Parathyroid adenoma (tissue), 2 donors: ENCODE measurements around the gene ARHGAP26.
"Not testable (repeated sequence)": the region's sequence is repeated elsewhere in the genome, so short reads cannot be mapped to it uniquely, and the experiment has no call there.

Experiments
- H2AFZ ChIP-seq: fragments of 300-600 bp; sonication (generic); one replicate; pipeline ENCODE4 v1.7.0; 2017; ENCODE audit warnings: antibody characterized with exemption, mild to moderate bottlenecking
- H3K27ac ChIP-seq: fragments of 300-600 bp; sonication (generic); one replicate; pipeline ENCODE4 v1.7.0; 2017
- H3K27me3 ChIP-seq: fragments of 300-600 bp; sonication (generic); one replicate; pipeline ENCODE4 v1.7.0; 2017; ENCODE audit warnings: low read length; ENCODE audit not compliant: control insufficient read depth, insufficient read depth
- H3K36me3 ChIP-seq: fragments of 300-600 bp; sonication (generic); one replicate; pipeline ENCODE4 v1.7.0; 2017; ENCODE audit warnings: low read length; ENCODE audit not compliant: control insufficient read depth, insufficient read depth
- H3K4me1 ChIP-seq: fragments of 300-600 bp; sonication (generic); one replicate; pipeline ENCODE4 v1.7.0; 2017; ENCODE audit warnings: control low read depth
- H3K4me2 ChIP-seq: fragments of 300-600 bp; sonication (generic); one replicate; pipeline ENCODE4 v1.7.0; 2017; ENCODE audit warnings: low read length
- H3K4me3 ChIP-seq: fragments of 300-600 bp; sonication (generic); one replicate; pipeline ENCODE4 v1.7.0; 2017; ENCODE audit warnings: low read depth, low read length
- H3K79me2 ChIP-seq: fragments of 300-600 bp; sonication (generic); one replicate; pipeline ENCODE4 v1.7.0; 2017; ENCODE audit warnings: control low read depth
- H3K9ac ChIP-seq: fragments of 300-600 bp; sonication (generic); one replicate; pipeline ENCODE4 v1.7.0; 2017; ENCODE audit warnings: mild to moderate bottlenecking
- H3K9me3 ChIP-seq: fragments of 300-600 bp; sonication (generic); one replicate; pipeline ENCODE4 v1.7.0; 2017; ENCODE audit warnings: low read length; ENCODE audit not compliant: control insufficient read depth
- CTCF ChIP-seq: fragments of 300-600 bp; sonication (generic); IDR thresholded peaks from one replicate; pipeline ENCODE4 v1.7.0; 2017; ENCODE audit warnings: antibody characterized with exemption, mild to moderate bottlenecking
- donor health status: primary hyperparathyroidism.

The ARHGAP26 gene

GRCh38 chr5:142945845-142946244 lies 175.7 kb downstream of the ARHGAP26 start:
- H3K27me3 ChIP-seq, result no peaks in the 10 kb centered on the region
- no peaks in the 10 kb centered on the region for H3K9me3 ChIP-seq
- no peak overlapping the region for H3K4me2 ChIP-seq
- no peak for TF ChIP-seq CTCF
- no peak overlapping the region for H3K9ac ChIP-seq
- no peak overlapping the region for H3K27ac ChIP-seq
- H2AFZ ChIP-seq, result no peak overlapping the region
- no peaks in the 10 kb centered on the region for H3K79me2 ChIP-seq
- H3K4me3 ChIP-seq, result no peak overlapping the region
- no peaks in the 10 kb centered on the region for H3K36me3 ChIP-seq
- H3K4me1 ChIP-seq, result no peaks in the 10 kb centered on the region

DNA sequence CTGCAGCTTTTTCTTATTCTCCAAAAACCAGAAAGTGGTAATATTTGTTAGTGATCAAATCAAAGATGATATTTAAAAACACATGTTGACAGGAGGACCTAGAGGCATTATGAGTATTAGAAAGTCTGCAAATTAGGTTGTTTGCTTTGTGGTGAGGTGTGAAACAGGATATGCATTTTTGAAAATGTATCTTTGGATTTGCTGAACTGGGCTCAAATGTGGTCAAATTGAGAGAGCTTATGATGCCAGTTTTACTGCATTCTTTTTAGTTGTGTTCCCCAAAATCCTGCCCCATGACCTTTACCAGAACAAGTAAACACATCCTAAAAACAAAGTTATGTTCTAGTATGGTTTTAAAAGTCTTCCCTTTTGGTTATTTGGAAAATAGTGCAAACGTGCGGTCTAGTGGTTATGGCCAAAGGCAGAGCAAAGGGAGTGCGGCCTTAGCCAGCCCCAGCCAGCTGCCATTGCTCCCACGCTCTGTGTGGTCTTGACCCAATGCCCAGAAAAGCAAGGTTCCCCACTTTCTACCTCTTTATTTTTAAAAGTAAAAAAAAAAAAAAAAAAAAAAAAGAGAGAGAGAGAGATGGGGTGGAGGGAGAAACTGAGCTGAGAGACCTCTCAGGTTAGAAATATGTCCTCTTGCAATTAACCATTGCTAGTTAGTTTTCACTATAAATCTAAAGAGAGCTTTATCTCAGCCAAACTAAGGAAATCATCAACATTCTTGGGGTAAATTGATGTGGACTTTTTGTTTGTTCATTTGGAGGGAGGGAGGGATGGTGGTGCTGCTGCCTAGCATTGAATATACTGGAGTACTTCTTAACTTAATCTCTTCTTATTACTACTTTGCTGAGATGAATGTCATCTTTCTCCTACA lies 176.6 kb downstream of the ARHGAP26 start:
- Histone ChIP-seq H3K9me3 (no peaks in the 10 kb centered on the region), H2AFZ (no peak overlapping the region), H3K27ac (no peak overlapping the region), H3K4me1 (no peaks in the 10 kb centered on the region), H3K9ac (no peak overlapping the region), H3K79me2 (no peaks in the 10 kb centered on the region), H3K4me2 (no peak overlapping the region), H3K4me3 (no peak overlapping the region), H3K27me3 (no peaks in the 10 kb centered on the region), H3K36me3 (no peaks in the 10 kb centered on the region)
- no peak for TF ChIP-seq CTCF

DNA sequence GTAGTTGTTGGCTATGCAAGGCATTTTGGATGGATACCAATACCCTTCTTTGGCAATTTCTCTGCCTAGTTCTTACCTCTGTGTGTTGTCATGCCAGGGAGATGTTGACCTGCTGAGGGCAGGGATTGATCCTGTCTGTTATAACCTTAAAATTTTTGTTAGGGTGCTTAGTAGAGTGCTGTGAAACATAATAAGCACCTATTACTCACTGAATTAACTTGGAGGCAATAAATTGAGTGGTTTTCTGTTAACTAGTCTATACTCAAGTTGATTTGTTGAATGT lies 177.2 kb downstream of the ARHGAP26 start:
- no peaks in the 10 kb centered on the region for H3K36me3 ChIP-seq
- H3K27me3 ChIP-seq, result no peaks in the 10 kb centered on the region
- no peak for TF ChIP-seq CTCF

GRCh38 chr5:142952229-142952628 lies 182.1 kb downstream of the ARHGAP26 start:
- TF ChIP-seq CTCF, result no peak
- Histone ChIP-seq H3K9ac (no peak overlapping the region), H3K27me3 (no peaks in the 10 kb centered on the region), H3K27ac (no peak overlapping the region), H3K4me2 (no peak overlapping the region), H3K79me2 (no peaks in the 10 kb centered on the region), H3K4me3 (no peak overlapping the region), H3K4me1 (no peaks in the 10 kb centered on the region), H3K36me3 (no peaks in the 10 kb centered on the region), H2AFZ (no peak overlapping the region), H3K9me3 (no peaks in the 10 kb centered on the region)

More for the DNA sequence above, 177.2 kb downstream of the ARHGAP26 start:
- Histone ChIP-seq H3K79me2 (no peaks in the 10 kb centered on the region), H3K9ac (no peak overlapping the region), H3K4me2 (no peak overlapping the region), H3K4me3 (no peak overlapping the region), H3K4me1 (no peaks in the 10 kb centered on the region), H3K27ac (no peak overlapping the region), H2AFZ (no peak overlapping the region), H3K9me3 (no peaks in the 10 kb centered on the region)

- H3K4me2 ChIP-seq, H3K9ac ChIP-seq, H2AFZ ChIP-seq, H3K36me3 ChIP-seq, H3K4me3 ChIP-seq, H3K4me1 ChIP-seq, H3K9me3 ChIP-seq, H3K79me2 ChIP-seq, H3K27me3 ChIP-seq, H3K27ac ChIP-seq: not testable (repeated sequence)
Observed at GRCh38 chr5:142952871-142953270, 182.7 kb downstream of the ARHGAP26 start.
